Spleen (tissue), 11 donors: ENCODE results near the gene RAD23A. TPM values are rescaled to one million over a fixed set of nuclear protein-coding genes. Genes with fewer than 3 reads are reported as not detected.
A peak's percentile ranks its signal among the peaks of the same experiment; 100 is the strongest.

ENCODE experiments used
- DNase-seq: peaks from one replicate; pipeline ENCODE4 v3.0.0-alpha.2; 2020
- H3K27ac ChIP-seq, 8 donors: fragments of 200-600 bp; sonication (generic) in 7 of 8; 1 replicate in 4 of 8; 2 replicates in 4 of 8; pipeline versions ENCODE4 v1.5.0 to v1.8.0; 2016 to 2021; ENCODE audit warnings: inconsistent platforms in 4 of 8, mild to moderate bottlenecking in 4 of 8, moderate library complexity in 1 of 8
- H3K27me3 ChIP-seq, 7 donors: fragments of 200-600 bp; sonication (generic) in 6 of 7; replicated peaks in 1 of 7; 1 replicate in 4 of 7; 2 replicates in 3 of 7; pipeline versions ENCODE4 v1.5.0 to v1.8.0; 2016 to 2021; ENCODE audit warnings: inconsistent platforms in 3 of 7, mild to moderate bottlenecking in 1 of 7
- H3K36me3 ChIP-seq, 6 donors: fragments of 200-600 bp; sonication (generic) in 5 of 6; 1 replicate in 4 of 6; 2 replicates in 2 of 6; pipeline versions ENCODE4 v1.5.0 to v1.8.0; 2016 to 2021; ENCODE audit warnings: inconsistent platforms in 2 of 6
- H3K4me1 ChIP-seq, 6 donors: fragments of 200-600 bp; sonication (generic) in 5 of 6; 1 replicate in 3 of 6; 2 replicates in 3 of 6; pipeline versions ENCODE4 v1.5.0 to v1.8.0; 2016 to 2021; ENCODE audit warnings: inconsistent platforms in 3 of 6
- H3K4me3 ChIP-seq, 8 donors: fragments of 200-600 bp; sonication (generic) in 7 of 8; 1 replicate in 4 of 8; 2 replicates in 4 of 8; pipeline versions ENCODE4 v1.5.0 to v1.8.0; 2016 to 2021; ENCODE audit warnings: inconsistent platforms in 4 of 8, mild to moderate bottlenecking in 4 of 8, moderate library complexity in 2 of 8
- H3K9me3 ChIP-seq, 8 donors: fragments of 200-600 bp; sonication (generic) in 7 of 8; 1 replicate in 4 of 8; 2 replicates in 4 of 8; pipeline versions ENCODE4 v1.5.0 to v1.8.0; 2016 to 2021; ENCODE audit warnings: inconsistent platforms in 4 of 8
- POLR2A ChIP-seq, 3 donors: fragments of 450-650 bp; IDR thresholded peaks; one replicate each; pipeline ENCODE4 v1.5.1; 2017; ENCODE audit warnings: antibody characterized with exemption in 3 of 3, mild to moderate bottlenecking in 1 of 3
- POLR2AphosphoS5 ChIP-seq, 3 donors: sonication (generic); formaldehyde crosslinking; IDR thresholded peaks; one replicate each; pipeline ENCODE4 v1.5.1; 2017; ENCODE audit warnings: antibody characterized with exemption in 3 of 3
- WGBS, 5 donors: extraction: QIAGEN DNeasy Blood & Tissue Kit in 3 of 5; methylation state at CpG; one replicate each; pipeline versions ENCODE4 v1.1.5 to v1.1.7; 2013 to 2018; 5-methylcytosine and 5-hydroxymethylcytosine counted together
- intact Hi-C: fragments of 100-400 bp; cut with DNase I; formaldehyde crosslinking; loops from one replicate; pipeline ENCODE4 v1.15.0; 2023; ENCODE audit warnings: low total_unique reads
- polyA plus RNA-seq, 3 donors: library from polyadenylated mRNA; stranded (reverse); fragments of 200-250 nt; gene quantifications; one replicate each; pipeline ENCODE4 v1.2.1, GENCODE V29; 2013
- total RNA-seq, 7 donors: library from RNA; depleted of rRNA in 3 of 7; stranded (reverse); fragments of >200 nt in 3 of 7; fragmentation: NEBNext Ultra II Directional in 4 of 7; extraction: Animal tissue kit (Norgen Biotek cat#: 25700) in 4 of 7; gene quantifications; one replicate each; pipeline versions ENCODE4 v1.1.0 to v1.2.1, GENCODE V29; 2016 to 2021
- TF ChIP-seq, protein P1 (sequence below), 11 experiments: fragments of 200-600 bp in 7 of 11; fragments of 450-650 bp in 4 of 11; sonication (generic) in 4 of 11; IDR thresholded peaks in 8 of 11; conservative IDR thresholded peaks in 3 of 11; 1 replicate in 7 of 11; 2 replicates in 4 of 11; pipeline versions ENCODE4 v1.4.0 to v1.8.0; 2016 to 2021; ENCODE audit warnings: antibody characterized with exemption in 11 of 11, inconsistent platforms in 4 of 11, mild to moderate bottlenecking in 1 of 11
- donor health status: healthy with polysubstance abuse.
- donor health status: DM: no; HTN: no; CAD: no; lungs with moderate emphysema.
- donor health status: DM: no; HTN: no; CAD: no.
- donor health status: Bipolar disorder and iron deficiency.
- donor health status: healthy.
- donor health status: DM: no; HTN: no; CAD: no.
- donor health status: DM: yes; HTN: yes; CAD: no.

RAD23A gene
- total and polyA plus RNA-seq, 10 donors, result 80.4 to 134 (median 92.3) TPM

DNA sequence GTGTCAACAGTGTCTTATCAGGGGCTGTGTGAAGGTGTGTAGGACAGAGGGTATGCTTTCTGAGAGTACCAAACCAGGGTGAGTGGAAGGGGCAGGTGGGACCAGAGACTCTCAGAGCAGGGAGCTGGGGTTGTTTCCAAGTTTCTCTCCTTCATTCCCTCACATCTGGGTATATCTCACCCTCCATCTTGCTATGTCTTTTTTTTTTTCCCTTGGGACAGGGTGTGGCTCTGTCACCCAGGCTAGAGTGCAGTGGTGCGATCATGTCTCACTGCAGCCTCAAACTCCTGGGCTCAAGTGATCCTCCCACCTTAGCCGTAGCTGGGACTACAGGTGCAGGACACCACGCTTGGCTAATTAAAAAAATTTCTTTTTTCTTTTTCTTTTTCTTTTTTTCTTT, 34.3 kb downstream of the RAD23A start:
- 67 to 81% (median 79%) methylated on average over 3 of the region's 3 CpGs for WGBS, 5 donors
- peaks cover 0 to 59% (median 5%) of the 10 kb centered on the region in 7 donors for H3K27me3 ChIP-seq
- TF ChIP-seq, protein P1, sequence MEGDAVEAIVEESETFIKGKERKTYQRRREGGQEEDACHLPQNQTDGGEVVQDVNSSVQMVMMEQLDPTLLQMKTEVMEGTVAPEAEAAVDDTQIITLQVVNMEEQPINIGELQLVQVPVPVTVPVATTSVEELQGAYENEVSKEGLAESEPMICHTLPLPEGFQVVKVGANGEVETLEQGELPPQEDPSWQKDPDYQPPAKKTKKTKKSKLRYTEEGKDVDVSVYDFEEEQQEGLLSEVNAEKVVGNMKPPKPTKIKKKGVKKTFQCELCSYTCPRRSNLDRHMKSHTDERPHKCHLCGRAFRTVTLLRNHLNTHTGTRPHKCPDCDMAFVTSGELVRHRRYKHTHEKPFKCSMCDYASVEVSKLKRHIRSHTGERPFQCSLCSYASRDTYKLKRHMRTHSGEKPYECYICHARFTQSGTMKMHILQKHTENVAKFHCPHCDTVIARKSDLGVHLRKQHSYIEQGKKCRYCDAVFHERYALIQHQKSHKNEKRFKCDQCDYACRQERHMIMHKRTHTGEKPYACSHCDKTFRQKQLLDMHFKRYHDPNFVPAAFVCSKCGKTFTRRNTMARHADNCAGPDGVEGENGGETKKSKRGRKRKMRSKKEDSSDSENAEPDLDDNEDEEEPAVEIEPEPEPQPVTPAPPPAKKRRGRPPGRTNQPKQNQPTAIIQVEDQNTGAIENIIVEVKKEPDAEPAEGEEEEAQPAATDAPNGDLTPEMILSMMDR (IDR thresholded peaks at IDR 0.05 in 8 of 11, conservative IDR thresholded peaks at IDR 0.05 in 3 of 11), result no peak
- no peak for TF ChIP-seq POLR2A (IDR thresholded peaks at IDR 0.05)
- TF ChIP-seq POLR2AphosphoS5 (IDR thresholded peaks at IDR 0.05), result no peak
- DNase-seq, result no peak
- H3K36me3 ChIP-seq, result no peaks in the 10 kb centered on the region
- no peak overlapping the region for H3K27ac ChIP-seq
- peaks cover 0 to 33% (median 17%) of the 10 kb centered on the region in 6 donors for H3K4me1 ChIP-seq
- H3K4me3 ChIP-seq, result no peak overlapping the region
- no peaks in the 10 kb centered on the region for H3K9me3 ChIP-seq
- intact Hi-C loops, result loop anchor here (5.0 to 10.0 kb wide), 4 partner anchors 55 to 605 kb away; no protein-coding TSS in a partner anchor

- no peaks in the 10 kb centered on the region for H3K9me3 ChIP-seq
- H3K4me3 ChIP-seq, result no peak overlapping the region
- WGBS, 5 donors, result 85 to 93% (median 90%) methylated on average over 6 of the region's 6 CpGs
- no peak for TF ChIP-seq POLR2A (IDR thresholded peaks at IDR 0.05)
- TF ChIP-seq, protein P1 (IDR thresholded peaks at IDR 0.05 in 8 of 11, conservative IDR thresholded peaks at IDR 0.05 in 3 of 11), result no peak
- no peak for TF ChIP-seq POLR2AphosphoS5 (IDR thresholded peaks at IDR 0.05)
- peaks cover 0 to 39% (median 18%) of the 10 kb centered on the region in 6 donors for H3K4me1 ChIP-seq
- peaks cover 0 to 43% (median 0%) of the 10 kb centered on the region in 7 donors for H3K27me3 ChIP-seq
- intact Hi-C loops, result loop anchor here (2.0 to 10.0 kb wide), 2 partner anchors 52 to 112 kb away; no protein-coding TSS in a partner anchor
- no peak for DNase-seq
- no peak overlapping the region for H3K27ac ChIP-seq
- H3K36me3 ChIP-seq, result no peaks in the 10 kb centered on the region
Measured at GRCh38 chr19:12982648-12983047, 37.0 kb downstream of the RAD23A start.

DNA sequence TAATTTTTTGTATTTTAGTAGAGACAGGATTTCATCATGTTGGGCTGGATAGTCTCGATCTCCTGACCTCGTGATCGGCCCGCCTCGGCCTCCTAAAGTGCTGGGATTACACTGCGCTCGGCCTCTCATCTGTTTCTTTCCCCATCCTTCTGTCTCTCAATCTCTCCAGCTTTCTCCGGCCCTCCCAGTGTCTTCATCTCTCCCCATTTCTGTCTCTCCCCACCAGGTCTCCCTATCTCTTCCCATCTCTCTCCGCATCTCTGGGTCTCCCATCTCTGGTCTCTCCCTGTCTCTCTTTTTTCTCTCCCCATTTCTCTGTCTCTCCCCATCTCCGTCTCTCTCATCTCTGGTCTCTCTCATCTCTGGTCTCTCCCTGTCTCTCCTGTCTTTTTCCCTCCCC, 37.4 kb downstream of the RAD23A start:
- H3K4me1 ChIP-seq, result peaks cover 0 to 35% (median 15%) of the 10 kb centered on the region in 6 donors
- peak overlapping the region in 4 of 8 donors; percentile 21 to 56 (median 24) for H3K4me3 ChIP-seq
- intact Hi-C loops, result loop anchor here (2.0 to 10.0 kb wide), 2 partner anchors 52 to 112 kb away; no protein-coding TSS in a partner anchor
- DNase-seq, result no peak
- H3K27me3 ChIP-seq, result peaks cover 0 to 47% (median 0%) of the 10 kb centered on the region in 7 donors
- H3K27ac ChIP-seq, result no peak overlapping the region
- TF ChIP-seq, protein P1 (IDR thresholded peaks at IDR 0.05 in 8 of 11, conservative IDR thresholded peaks at IDR 0.05 in 3 of 11), result no peak
- TF ChIP-seq POLR2AphosphoS5 (IDR thresholded peaks at IDR 0.05) (no peak), POLR2A (IDR thresholded peaks at IDR 0.05) (no peak)
- WGBS, 5 donors, result 46 to 57% (median 49%) methylated on average over 10 of the region's 10 CpGs
- H3K9me3 ChIP-seq, result no peaks in the 10 kb centered on the region
- no peaks in the 10 kb centered on the region for H3K36me3 ChIP-seq

- peak overlapping the region in 4 of 8 donors; percentile 21 to 56 (median 24) for H3K4me3 ChIP-seq
- H3K36me3 ChIP-seq, result no peaks in the 10 kb centered on the region
- intact Hi-C loops, result loop anchor here (2.0 to 10.0 kb wide), 2 partner anchors 51 to 111 kb away; no protein-coding TSS in a partner anchor
- DNase-seq, result peak; percentile 94
- H3K9me3 ChIP-seq, result no peaks in the 10 kb centered on the region
- 8 to 9% (median 8%) methylated on average over 43 to 51 of the region's 51 CpGs for WGBS, 5 donors
- H3K4me1 ChIP-seq, result peaks cover 0 to 34% (median 14%) of the 10 kb centered on the region in 6 donors
- H3K27me3 ChIP-seq, result peaks cover 0 to 47% (median 0%) of the 10 kb centered on the region in 7 donors
- no peak overlapping the region for H3K27ac ChIP-seq
- TF ChIP-seq POLR2AphosphoS5 (IDR thresholded peaks at IDR 0.05) (peak; percentile 35 to 77 (median 72)), POLR2A (IDR thresholded peaks at IDR 0.05) (no peak)
- TF ChIP-seq, protein P1 (IDR thresholded peaks at IDR 0.05 in 8 of 11, conservative IDR thresholded peaks at IDR 0.05 in 3 of 11), result peak; percentile 82 to 99 (median 96)
Measured at GRCh38 chr19:12983542-12984142, 38.0 kb downstream of the RAD23A start.
